NK-92 treated with Interleukin-12 subunit alpha and Interleukin-12 subunit beta, amount 100 ng/mL, for 24 hours (cell line): ENCODE measurements around the gene TRIM59.
"Not testable (repeated sequence)": the region's sequence is repeated elsewhere in the genome, so short reads cannot be mapped to it uniquely, and the experiment has no call there.

Experiments
- DNase-seq: peaks from one replicate; lab custom pipeline; 2025; lab: John Stamatoyannopoulos, UW

TRIM59 gene

DNA sequence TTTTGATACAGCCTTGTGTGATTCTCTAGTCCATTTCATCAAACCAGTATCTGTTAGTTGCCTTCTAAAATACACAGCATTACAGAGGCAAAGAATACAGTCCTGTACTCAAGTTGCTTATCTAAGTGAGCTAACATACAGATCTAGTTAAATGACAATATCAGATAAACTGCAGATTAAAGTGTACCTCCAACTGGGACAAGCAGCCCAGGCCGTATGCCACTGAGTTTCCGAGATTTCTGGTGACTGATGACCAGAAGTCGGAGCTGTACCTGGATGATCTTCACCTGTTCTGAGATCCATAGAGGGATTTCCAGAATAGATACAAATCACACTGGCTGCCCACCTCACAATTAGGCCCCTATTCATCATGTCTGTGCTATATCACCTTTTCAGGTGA, 6.3 kb upstream of the TRIM59 start:
- no peak for DNase-seq

- DNase-seq, result no peak
Observed at GRCh38 chr3:160454995-160455394, 5.4 kb upstream of the TRIM59 start.

GRCh38 chr3:160452251-160452650, 2.7 kb upstream of the TRIM59 start:
- not testable (repeated sequence) for DNase-seq

DNA sequence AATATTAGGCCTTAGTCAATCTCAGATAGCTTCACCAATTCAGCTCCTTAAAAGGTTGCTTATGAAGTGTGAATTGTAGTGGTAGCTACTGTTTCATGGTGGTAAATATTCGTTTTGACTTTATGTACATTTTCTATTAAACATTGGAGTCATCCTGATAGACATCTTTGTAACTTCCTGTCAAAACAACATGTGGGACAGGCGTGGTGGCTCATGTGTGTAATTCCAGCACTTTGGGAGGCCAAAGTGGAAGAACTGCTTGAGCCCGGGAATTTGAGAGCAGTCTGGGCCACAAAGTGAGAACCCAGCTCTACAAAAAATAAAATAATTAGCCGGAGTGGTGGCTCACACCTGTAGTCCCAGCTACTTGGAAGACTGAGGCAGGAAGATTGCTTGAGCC, 2.0 kb upstream of the TRIM59 start:
- DNase-seq, result no peak

GRCh38 chr3:160450846-160451245, 1.3 kb upstream of the TRIM59 start:
- no peak for DNase-seq

- no peak for DNase-seq
Observed at GRCh38 chr3:160448845-160449635, 546 bp downstream of the TRIM59 start.

- no peak for DNase-seq
Observed at GRCh38 chr3:160447544-160447943, 2.0 kb downstream of the TRIM59 start.

GRCh38 chr3:160446522-160447056, 3.0 kb downstream of the TRIM59 start:
- DNase-seq, result no peak

GRCh38 chr3:160445854-160446253, 3.7 kb downstream of the TRIM59 start:
- no peak for DNase-seq

- DNase-seq, result no peak
Observed at GRCh38 chr3:160444411-160444810, 5.2 kb downstream of the TRIM59 start.

GRCh38 chr3:160440687-160441086, 8.9 kb downstream of the TRIM59 start:
- no peak for DNase-seq

DNA sequence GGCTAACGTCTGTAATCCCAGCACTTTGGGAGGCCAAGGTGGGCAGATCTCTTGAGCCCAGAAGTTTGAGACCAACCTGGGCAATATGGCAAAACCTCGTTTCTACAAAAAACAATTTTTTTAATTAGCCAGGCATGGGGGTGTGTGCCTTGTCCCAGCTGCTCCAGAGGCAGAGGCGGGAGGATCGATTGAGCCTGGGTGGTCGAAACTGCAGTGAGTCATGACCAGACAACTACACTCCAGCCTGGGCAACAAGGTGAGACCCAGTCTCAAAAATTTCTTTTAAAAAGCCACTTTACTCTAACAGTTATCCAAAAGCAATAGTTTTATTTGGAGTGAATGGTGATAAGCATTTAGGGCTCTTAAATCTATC, 12.5 kb downstream of the TRIM59 start:
- no peak for DNase-seq

- DNase-seq, result no peak
Observed at GRCh38 chr3:160435747-160436146, 13.8 kb downstream of the TRIM59 start.

DNA sequence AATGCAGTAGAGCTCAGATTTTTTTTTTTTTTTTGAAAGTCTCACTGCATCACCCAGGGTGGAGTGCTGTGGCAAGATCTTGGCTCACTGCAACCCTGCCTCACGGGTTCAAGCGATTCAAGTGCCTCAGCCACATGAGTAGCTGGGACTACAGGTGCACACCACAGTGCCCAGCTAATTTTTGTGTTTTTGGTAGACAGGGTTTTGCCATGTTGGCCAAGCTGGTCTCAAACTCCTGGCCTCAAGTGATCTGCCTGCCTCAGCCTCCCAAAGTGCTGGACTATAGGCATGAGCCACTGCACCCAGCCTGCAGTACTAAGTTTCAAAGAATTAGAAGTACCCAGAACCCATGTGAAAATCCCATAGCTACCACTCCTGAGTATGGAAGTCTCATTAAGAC, 14.5 kb downstream of the TRIM59 start:
- DNase-seq, result no peak

- no peak for DNase-seq
Observed at GRCh38 chr3:160434071-160434470, 15.5 kb downstream of the TRIM59 start.

DNA sequence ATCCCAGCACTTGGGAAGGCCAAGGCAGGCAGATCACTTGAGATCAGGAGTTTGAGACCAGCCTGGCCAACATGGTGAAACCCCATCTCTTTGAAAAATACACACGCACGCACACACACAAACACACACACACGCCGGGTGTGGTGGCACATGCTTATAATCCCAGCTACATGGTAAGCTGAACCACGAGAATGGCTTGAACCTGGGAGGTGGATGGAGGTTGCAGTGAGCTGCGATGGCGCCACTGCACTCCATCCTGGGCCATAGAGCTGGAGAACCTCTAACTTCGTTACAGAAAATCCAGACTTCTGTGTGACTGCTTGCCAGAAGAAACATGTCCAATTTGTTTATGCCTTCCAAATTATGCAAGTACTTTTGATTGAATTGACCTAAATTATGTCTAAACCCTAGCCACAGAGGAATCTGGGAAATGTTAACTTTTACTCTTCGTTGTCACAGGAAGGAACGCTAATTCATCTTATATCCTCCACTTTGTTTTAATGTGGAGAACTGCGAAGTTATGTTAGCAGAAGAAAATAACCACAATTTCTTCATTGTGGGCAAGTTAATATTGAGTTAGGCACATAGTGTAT, 21.7 kb downstream of the TRIM59 start:
- no peak for DNase-seq

DNA sequence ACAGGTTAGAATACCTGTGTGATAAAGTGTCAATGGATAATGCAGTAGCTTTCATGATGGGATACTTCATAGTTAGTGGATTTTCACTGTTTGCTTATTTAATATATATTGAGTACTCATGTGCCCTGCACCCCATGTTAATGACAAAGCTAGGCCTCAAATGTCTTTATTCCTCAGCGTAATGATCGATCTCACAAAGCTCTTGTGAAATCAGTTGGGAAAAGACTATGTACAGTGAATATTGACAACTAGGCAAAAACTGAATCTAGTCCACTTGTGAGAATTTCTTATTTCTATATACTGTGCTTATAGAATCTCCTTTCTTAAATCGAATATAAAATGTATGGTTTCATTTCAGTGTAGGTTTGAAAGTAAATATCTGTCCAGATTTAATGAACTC, 32.3 kb downstream of the TRIM59 start:
- DNase-seq, result no peak

DNA sequence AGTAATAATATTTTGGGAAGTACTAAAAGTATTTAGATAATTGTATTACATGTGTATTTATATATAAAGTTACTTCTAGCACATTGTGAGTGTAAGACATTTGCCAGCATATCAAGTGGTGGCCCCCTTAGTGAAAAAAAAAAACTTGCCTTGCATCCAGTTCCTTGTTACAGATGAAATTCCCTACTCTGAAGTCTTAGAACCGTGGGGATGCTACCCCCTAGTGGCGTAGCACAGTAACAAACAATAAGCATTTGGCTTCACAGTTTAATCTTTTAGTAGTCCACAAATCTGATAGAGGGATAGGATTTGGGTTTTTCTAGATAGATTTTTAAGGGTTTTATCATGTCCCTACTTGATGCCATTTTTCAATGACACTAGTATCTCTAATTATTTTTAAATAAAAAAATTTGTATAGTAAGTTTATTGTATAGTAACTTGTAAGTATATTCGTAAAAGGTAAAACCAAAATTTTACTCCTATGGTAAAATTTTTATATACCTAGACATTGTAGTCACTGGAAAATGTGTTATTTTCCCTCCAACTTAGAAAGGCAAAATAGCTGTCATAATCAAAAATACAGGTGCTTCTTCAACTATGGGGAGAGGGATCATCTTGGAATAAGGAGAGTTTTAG, 35.9 kb downstream of the TRIM59 start:
- no peak for DNase-seq

DNA sequence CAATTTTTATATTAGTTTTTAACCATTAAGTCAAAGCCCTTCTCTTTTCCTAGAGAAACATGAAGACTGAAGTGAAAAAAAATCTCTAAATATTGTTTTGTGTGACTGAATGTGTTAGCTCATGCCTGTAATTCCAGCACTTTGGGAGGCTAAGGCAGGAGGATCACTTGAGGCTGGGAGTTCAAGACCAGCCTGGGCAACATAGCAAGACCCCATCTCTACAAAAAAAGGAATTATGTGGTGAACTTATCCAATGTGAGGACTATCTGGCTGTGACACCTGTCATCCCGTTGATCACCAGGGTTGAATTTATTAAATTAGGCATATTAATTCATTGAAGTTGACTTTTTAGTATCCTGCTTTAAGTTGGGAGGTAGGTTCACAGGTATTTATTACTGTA, 37.1 kb downstream of the TRIM59 start:
- DNase-seq, result no peak

GRCh38 chr3:160409812-160410610, 39.6 kb downstream of the TRIM59 start:
- DNase-seq, result no peak

GRCh38 chr3:160403796-160404470, 45.7 kb downstream of the TRIM59 start:
- no peak for DNase-seq
